ENCODE measurements around the gene ARHGAP25.

Gene ARHGAP25

GRCh38 chr2:68742626-68743415, 8.2 kb downstream of the ARHGAP25 start:
- no peak for DNase-seq (ENCODE audit: low read depth in 2 of 2)

DNA sequence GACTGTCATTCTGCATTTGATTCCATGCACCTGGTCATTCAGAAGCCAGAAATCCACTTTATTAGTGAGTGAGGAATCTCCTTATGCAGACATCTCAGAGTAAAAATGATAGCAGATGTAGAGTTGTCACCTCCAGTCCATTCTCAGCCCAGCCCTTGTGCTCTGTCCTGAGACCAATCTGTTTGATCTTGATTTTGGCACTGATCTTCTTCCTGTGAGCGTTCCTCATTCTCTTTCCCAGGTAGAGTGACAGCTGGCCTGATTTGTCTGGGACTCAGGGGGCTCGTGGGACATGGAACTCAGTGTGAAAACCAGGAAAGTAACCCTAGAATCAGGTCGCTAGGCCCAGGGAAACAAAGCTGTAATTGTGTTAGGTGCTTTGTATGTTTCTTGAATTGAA, 8.9 kb downstream of the ARHGAP25 start:
- DNase-seq (ENCODE audit: low read depth in 2 of 2), result no peak

- DNase-seq (ENCODE audit: low read depth in 2 of 2), result no peak
Observed at GRCh38 chr2:68744366-68744912, 9.8 kb downstream of the ARHGAP25 start.

- DNase-seq (ENCODE audit: low read depth in 2 of 2), result peak in 1 of 2 donors; percentile 27
Observed at GRCh38 chr2:68745006-68745405, 10.4 kb downstream of the ARHGAP25 start.

DNA sequence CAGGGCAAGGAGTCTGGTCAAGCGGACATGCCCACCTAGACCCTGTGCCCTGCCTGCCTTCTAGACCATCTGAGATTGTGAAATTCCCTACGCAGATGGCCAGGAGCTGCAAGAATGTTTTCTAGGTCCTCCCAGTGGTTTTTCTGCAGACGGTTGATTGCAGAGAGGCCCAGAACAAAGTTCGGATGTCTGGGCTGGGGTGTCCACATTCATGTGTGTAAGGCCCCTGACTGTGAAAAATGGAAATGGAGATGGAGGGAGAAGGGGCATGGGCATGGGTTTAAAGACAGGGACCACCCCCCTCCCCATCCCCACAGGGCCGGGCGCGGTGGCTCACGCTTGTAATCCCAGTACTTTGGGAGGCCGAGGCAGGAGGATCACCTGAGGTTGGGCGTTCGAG, 11.8 kb downstream of the ARHGAP25 start:
- no peak for DNase-seq (ENCODE audit: low read depth in 2 of 2)

DNA sequence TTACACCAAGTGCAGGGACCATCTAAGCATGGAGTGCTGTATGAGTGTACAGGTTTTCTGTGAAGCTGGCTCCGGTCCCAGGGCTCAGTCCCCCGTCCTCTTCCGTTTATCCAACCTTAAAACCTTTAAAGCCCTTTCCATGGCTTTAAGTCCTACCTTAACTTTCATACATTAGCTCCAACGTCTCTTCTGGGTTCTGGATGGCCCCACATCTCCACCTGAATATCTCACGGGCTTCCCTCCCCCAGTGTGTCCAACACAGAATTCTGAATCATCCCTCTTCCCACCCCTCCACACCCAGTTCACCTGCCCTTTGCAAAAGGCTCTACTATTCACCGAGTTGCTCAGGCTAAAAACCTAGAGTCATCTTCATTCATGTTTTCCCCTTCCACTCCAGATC, 12.8 kb downstream of the ARHGAP25 start:
- no peak for DNase-seq (ENCODE audit: low read depth in 2 of 2)

- DNase-seq (ENCODE audit: low read depth in 2 of 2), result no peak
Observed at GRCh38 chr2:68747900-68748299, 13.3 kb downstream of the ARHGAP25 start.

- no peak for DNase-seq (ENCODE audit: low read depth in 2 of 2)
Observed at GRCh38 chr2:68748568-68748967, 14.0 kb downstream of the ARHGAP25 start.

GRCh38 chr2:68749345-68749744, 14.7 kb downstream of the ARHGAP25 start:
- no peak for DNase-seq (ENCODE audit: low read depth in 2 of 2)

DNA sequence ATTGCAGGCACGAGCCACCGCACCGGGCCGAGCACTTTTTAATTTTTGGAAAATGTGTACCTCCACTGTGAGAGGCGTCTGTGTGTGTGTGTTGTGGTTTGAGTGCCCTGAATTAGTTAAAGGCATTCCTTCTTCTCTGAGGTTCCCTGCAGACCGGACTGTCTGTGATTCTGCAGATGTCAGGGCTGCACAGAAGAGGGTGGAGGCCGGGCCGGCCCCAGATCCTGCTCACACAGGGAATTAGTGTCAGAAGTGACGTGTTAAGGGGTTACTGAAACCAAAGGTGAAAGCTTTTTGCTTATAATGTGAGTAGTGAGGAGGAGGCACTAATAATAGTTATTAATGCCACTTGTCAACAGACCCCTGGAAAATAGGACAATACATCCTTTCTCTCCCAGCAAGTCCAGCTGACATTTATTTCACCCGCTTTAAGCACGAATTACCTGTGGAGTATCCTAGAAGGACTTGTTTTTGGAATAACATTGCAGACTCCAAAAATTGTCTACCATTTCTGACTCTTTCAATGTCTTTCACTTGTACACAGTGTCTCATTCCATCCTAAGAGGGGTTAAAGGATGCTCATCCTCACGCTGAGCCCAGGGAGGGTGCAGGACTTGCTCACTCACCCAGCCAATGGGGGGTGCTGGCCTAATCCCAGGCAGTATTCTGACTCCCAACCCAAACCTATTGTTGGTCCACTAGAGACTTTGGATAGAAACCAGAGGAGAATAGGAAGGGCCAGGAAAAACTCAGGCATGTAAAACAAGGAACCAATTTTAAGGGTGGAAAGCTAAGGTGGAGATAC, 16.2 kb downstream of the ARHGAP25 start:
- no peak for DNase-seq (ENCODE audit: low read depth in 2 of 2)

- peak; percentile 90 to 93 for DNase-seq (ENCODE audit: low read depth in 2 of 2)
Observed at GRCh38 chr2:68751397-68752339, 17.1 kb downstream of the ARHGAP25 start.

- DNase-seq (ENCODE audit: low read depth in 2 of 2), result no peak
Observed at GRCh38 chr2:68753318-68753717, 18.7 kb downstream of the ARHGAP25 start.

DNA sequence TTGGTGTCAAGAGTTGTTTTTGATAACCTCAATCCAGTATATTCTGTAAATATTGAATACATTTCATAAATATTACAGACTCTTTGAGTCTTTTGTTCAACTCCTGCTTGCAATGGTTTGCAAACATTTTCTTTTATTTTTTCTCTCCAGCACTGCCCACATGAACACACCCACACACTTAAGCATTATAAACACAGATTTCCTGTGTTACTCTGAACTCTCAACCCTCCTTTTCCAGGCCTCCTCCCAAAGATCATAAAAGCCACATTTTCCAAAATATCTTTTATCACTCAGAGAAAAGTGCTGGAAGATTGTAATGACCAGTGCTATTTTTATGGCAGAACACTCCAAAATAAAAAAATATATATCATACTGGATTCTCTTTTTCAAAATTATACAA, 20.5 kb downstream of the ARHGAP25 start:
- no peak for DNase-seq (ENCODE audit: low read depth in 2 of 2)

GRCh38 chr2:68756178-68756577, 21.6 kb downstream of the ARHGAP25 start:
- DNase-seq (ENCODE audit: low read depth in 2 of 2), result no peak

DNA sequence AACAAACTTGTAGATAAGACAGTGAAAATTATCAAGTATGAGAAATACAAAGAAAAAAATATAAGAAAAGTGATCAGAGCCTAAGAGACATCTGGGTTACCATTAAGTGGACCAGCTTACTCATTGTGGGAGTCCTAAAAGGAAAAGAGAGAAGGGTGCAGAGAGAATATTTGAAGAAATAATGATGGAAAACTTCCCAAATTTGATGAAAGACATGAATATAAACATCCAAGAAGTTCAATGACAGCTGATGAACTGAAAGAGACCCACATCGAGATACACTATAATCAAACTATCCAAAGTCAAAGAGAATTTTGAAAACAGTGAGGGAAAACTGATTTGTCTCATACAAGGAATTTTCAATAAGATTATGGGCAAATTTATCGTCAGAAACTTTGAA, 22.5 kb downstream of the ARHGAP25 start:
- DNase-seq (ENCODE audit: low read depth in 2 of 2), result no peak

DNA sequence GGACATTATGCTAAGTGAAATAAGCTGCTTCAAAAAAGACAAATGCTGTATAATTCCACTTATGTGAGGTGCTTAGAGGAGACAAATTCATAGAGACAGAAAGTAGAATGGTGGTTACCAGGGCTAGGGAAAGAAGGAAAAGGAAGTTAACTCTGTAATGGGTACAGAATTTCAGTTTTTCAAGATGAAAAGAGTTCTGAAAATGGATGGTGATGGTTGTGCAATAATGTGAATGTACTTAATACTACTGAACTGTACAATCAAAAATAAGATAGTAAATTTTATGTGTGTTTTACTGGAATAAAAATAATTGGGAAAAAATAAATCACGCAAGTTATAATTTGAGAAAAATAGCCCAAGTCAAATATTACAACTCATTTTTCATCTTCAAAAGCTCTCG, 27.5 kb downstream of the ARHGAP25 start:
- DNase-seq (ENCODE audit: low read depth in 2 of 2), result no peak

- DNase-seq (ENCODE audit: low read depth in 2 of 2), result no peak
Observed at GRCh38 chr2:68762665-68763064, 28.1 kb downstream of the ARHGAP25 start.

- DNase-seq (ENCODE audit: low read depth in 2 of 2), result no peak
Observed at GRCh38 chr2:68764041-68764805, 29.6 kb downstream of the ARHGAP25 start.

DNA sequence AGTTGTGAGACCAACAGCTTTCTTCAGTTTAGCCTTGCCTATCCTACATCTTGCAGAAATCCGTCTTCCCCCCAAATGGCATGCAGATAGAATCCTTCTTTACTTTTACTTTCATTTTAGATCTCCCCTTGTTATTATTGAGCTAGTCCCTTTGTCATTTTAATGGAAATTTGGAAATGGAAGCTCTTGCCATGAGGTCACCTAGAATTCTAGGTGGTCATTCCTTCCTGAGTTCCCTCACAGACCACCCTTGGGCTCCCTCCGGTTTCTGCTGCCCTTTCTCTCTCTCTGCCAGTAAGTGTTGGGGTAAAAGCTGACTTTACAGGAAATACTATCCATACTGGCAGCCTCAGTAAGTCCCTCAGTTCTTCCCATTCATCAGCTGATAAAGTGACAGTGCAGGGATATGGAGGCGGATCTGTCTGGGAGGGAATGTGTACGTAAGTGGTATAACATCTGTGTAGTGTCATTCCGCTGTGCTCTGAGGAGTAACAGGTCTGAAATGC, 30.2 kb downstream of the ARHGAP25 start:
- DNase-seq (ENCODE audit: low read depth in 2 of 2), result no peak

DNA sequence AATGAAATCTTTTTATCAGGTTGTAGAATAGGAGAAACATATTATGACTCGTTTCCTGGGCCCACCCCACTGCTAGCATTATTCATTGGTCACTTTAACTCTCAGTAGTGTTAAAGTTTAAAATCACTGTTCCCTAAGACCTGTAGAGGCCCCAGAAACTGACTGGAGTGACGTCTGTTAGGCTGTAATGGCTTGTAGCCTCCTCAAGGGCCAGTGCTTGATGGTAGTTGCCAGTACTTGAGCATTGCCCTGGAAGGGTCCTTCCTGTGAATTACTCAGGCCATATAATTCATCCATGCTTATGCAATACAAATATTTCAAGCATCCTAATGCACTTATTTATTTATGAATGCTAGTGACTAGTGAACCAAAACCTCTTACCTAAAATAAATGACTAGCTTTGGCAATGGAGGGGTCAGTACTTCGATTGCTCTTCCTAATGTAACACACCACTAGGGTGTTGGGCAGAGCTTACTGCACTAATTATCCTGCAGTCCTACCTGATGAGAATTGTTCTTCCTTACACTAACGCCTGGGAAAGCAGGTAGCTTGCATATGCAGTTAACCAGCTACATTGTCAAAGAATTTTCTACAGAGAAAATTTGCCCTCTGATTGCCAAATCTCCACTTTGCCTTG, 31.2 kb downstream of the ARHGAP25 start:
- DNase-seq (ENCODE audit: low read depth in 2 of 2), result no peak

Data from activated CD4-positive, alpha-beta T cell treated with anti-CD3 and anti-CD28 coated beads for 24 hours (primary cell).